Activated CD4-positive, alpha-beta T cell treated with anti-CD3 and anti-CD28 coated beads, Interleukin-2, Interleukin-4, amounts not matched to agents 100 ng/mL and 50 ng/mL, durations not matched to agents 16 hours and 8 hours (primary cell): Measurements from ENCODE around the gene OTUB1.

Experiments
- DNase-seq: peaks from one replicate; pipeline ENCODE4 v3.0.0-alpha.2; 2020; ENCODE audit warnings: low spot score

OTUB1 gene

GRCh38 chr11:64007160-64007628 is 21.0 kb downstream of the OTUB1 start:
- DNase-seq, result no peak

GRCh38 chr11:64007629-64008282 is 21.5 kb downstream of the OTUB1 start:
- no peak for DNase-seq

- no peak for DNase-seq
Observed at GRCh38 chr11:64008283-64008913, 22.2 kb downstream of the OTUB1 start.

- no peak for DNase-seq
Observed at GRCh38 chr11:64008914-64009633, 22.8 kb downstream of the OTUB1 start.

- no peak for DNase-seq
Observed at GRCh38 chr11:64009710-64010109, 23.5 kb downstream of the OTUB1 start.

- no peak for DNase-seq
Observed at GRCh38 chr11:64010783-64011182, 24.5 kb downstream of the OTUB1 start.

- DNase-seq, result no peak
Observed at GRCh38 chr11:64011371-64011770, 25.1 kb downstream of the OTUB1 start.

- DNase-seq, result no peak
Observed at GRCh38 chr11:64013141-64013896, 27.1 kb downstream of the OTUB1 start.

- no peak for DNase-seq
Observed at GRCh38 chr11:64014356-64014755, 28.1 kb downstream of the OTUB1 start.

GRCh38 chr11:64015510-64015909 is 29.3 kb downstream of the OTUB1 start:
- DNase-seq, result no peak

- no peak for DNase-seq
Observed at GRCh38 chr11:64015935-64016845, 30.0 kb downstream of the OTUB1 start.

- DNase-seq, result no peak
Observed at GRCh38 chr11:64017945-64018224, 31.6 kb downstream of the OTUB1 start.

GRCh38 chr11:64018310-64018709 is 32.1 kb downstream of the OTUB1 start:
- DNase-seq, result no peak

GRCh38 chr11:64019106-64020037 is 33.1 kb downstream of the OTUB1 start:
- DNase-seq, result no peak

GRCh38 chr11:64020976-64021756 is 34.9 kb downstream of the OTUB1 start:
- DNase-seq, result no peak

- DNase-seq, result no peak
Observed at GRCh38 chr11:64021757-64022093, 35.5 kb downstream of the OTUB1 start.

- DNase-seq, result no peak
Observed at GRCh38 chr11:64022125-64022784, 36.0 kb downstream of the OTUB1 start.

GRCh38 chr11:64023712-64024710 is 37.8 kb downstream of the OTUB1 start:
- no peak for DNase-seq
